Measurements from ENCODE around the gene TNFAIP2. TPM values are rescaled to one million over a fixed set of nuclear protein-coding genes. Genes with fewer than 3 reads are reported as not detected.

Gene TNFAIP2
- total RNA-seq, 1 donor from 2014 or later = 21.5 TPM

DNA sequence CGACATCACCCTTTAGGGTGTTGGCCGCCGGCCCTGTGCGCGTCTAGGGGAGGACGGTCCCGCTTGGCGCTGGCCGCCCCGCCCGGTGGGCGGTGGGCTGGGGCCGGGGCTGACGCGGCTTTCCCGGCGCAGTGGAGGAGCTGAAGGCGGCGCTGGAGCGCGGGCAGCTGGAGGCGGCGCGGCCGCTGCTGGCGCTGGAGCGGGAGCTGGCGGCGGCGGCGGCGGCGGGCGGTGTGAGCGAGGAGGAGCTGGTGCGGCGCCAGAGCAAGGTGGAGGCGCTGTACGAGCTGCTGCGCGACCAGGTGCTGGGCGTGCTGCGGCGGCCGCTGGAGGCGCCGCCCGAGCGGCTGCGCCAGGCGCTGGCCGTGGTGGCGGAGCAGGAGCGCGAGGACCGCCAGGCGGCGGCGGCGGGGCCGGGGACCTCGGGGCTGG, 3.6 kb downstream of the TNFAIP2 start:
- DNase-seq (ENCODE audit: extremely low spot score, unreplicated experiment) = no peak
- Mint-ChIP-seq H3K27me3 (peaks cover 16% of the 10 kb centered on the region), H3K36me3 (no peaks in the 10 kb centered on the region), H3K4me3 (peak overlapping the region; percentile 80), H3K27ac (no peak overlapping the region), H3K4me1 (ENCODE audit: unreplicated experiment) (peaks cover 31% of the 10 kb centered on the region), H3K9me3 (no peaks in the 10 kb centered on the region)
- TF ChIP-seq, protein P1, sequence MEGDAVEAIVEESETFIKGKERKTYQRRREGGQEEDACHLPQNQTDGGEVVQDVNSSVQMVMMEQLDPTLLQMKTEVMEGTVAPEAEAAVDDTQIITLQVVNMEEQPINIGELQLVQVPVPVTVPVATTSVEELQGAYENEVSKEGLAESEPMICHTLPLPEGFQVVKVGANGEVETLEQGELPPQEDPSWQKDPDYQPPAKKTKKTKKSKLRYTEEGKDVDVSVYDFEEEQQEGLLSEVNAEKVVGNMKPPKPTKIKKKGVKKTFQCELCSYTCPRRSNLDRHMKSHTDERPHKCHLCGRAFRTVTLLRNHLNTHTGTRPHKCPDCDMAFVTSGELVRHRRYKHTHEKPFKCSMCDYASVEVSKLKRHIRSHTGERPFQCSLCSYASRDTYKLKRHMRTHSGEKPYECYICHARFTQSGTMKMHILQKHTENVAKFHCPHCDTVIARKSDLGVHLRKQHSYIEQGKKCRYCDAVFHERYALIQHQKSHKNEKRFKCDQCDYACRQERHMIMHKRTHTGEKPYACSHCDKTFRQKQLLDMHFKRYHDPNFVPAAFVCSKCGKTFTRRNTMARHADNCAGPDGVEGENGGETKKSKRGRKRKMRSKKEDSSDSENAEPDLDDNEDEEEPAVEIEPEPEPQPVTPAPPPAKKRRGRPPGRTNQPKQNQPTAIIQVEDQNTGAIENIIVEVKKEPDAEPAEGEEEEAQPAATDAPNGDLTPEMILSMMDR (conservative IDR thresholded peaks at IDR 0.05) = peak; percentile 57

DNA sequence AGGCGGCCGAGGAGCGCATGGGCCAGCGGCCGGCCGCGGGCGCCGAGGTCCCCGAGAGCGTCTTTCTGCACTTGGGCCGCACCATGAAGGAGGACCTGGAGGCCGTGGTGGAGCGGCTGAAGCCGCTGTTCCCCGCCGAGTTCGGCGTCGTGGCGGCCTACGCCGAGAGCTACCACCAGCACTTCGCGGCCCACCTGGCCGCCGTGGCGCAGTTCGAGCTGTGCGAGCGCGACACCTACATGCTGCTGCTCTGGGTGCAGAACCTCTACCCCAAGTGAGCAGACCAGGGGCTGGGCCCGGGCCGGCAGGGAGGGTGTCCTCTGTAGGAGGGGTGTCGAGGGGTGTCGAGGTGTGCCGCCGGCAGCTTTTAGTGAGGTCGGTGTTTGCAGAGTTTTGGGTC, 4.1 kb downstream of the TNFAIP2 start:
- Mint-ChIP-seq H3K36me3 (no peaks in the 10 kb centered on the region), H3K4me1 (ENCODE audit: unreplicated experiment) (peaks cover 27% of the 10 kb centered on the region), H3K4me3 (no peak overlapping the region), H3K27me3 (peaks cover 13% of the 10 kb centered on the region), H3K9me3 (no peaks in the 10 kb centered on the region), H3K27ac (no peak overlapping the region)
- no peak for DNase-seq (ENCODE audit: extremely low spot score, unreplicated experiment)
- TF ChIP-seq, protein P1 (conservative IDR thresholded peaks at IDR 0.05) = no peak

DNA sequence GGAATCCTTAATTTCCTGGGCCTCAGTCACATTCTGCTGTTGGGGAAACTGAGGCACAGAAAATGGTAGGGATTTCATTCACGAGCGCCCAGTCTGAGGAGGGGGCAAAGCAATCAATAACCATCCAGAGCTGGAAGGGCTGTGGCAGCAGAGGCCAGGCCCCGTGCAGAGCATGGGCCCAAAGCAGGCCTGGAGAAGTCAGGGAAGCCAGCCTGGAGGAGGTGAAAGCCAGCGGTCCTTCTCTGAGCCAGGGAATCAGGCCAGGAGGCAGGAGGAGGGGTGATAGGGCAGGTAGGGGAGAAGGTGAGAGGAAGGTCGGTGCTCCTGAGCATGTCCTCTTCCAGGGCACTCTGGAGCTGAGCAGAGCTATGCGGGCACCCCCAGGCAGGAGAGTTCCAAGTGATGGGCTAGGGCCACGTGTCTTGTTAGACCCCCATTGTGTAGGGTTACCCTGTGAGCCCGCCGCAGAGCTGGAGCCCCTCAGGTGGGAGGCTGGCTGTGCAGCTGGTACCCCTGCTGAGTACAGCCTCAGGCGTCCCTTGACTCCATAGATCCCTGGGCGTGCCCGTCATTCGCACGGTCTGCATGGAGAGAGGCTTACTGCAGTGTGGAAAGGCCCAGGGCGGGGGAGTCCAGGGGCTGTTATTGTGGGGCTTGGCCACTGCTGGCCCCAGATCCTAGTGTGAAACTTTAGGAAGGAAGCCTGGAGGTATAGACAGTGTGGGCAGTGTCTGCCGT, 4.8 kb downstream of the TNFAIP2 start:
- Mint-ChIP-seq H3K36me3 (no peaks in the 10 kb centered on the region), H3K27ac (peak overlapping the region; percentile 61), H3K4me3 (peak overlapping the region; percentile 58), H3K27me3 (peaks cover 13% of the 10 kb centered on the region), H3K4me1 (ENCODE audit: unreplicated experiment) (peaks cover 27% of the 10 kb centered on the region), H3K9me3 (no peaks in the 10 kb centered on the region)
- TF ChIP-seq, protein P1 (conservative IDR thresholded peaks at IDR 0.05) = no peak
- DNase-seq (ENCODE audit: extremely low spot score, unreplicated experiment) = no peak

DNA sequence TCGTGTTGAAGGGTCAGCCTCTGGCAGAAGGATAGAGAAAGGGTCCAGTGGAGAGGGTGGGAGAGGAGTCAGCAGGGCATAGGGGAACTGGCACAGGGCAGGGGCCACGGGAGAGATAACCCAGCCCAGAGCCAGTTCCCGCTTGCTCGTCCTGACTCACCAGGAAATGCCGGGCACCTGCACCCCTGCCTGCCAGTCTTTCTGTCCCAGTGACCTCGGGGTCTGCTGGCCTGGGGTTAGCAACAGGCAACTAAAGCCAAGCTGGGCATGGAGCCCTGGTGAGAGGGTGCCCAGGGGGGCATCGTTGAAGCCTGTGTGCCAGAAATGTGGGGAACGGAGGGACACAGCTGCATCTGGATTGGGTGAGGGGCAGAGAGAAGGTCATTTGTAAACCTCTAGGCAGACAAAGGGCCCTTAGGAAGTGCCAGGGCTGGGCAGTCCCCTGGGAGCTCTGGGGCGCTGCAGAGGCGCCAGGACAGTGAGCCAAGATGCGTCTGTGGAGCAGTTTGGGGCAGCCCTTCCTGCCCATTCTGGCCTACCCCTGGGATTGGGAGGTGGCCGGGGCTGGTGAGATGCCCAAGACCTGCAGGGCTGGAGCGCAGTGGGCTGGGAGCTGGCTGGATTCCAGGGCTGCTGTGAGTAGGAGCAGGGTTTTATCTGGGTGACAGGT, 5.5 kb downstream of the TNFAIP2 start:
- Mint-ChIP-seq H3K4me1 (ENCODE audit: unreplicated experiment) (peaks cover 27% of the 10 kb centered on the region), H3K4me3 (peak overlapping the region; percentile 58), H3K36me3 (no peaks in the 10 kb centered on the region), H3K27ac (peak overlapping the region; percentile 70), H3K9me3 (no peaks in the 10 kb centered on the region), H3K27me3 (peaks cover 13% of the 10 kb centered on the region)
- DNase-seq (ENCODE audit: extremely low spot score, unreplicated experiment) = no peak
- TF ChIP-seq, protein P1 (conservative IDR thresholded peaks at IDR 0.05) = no peak

DNA sequence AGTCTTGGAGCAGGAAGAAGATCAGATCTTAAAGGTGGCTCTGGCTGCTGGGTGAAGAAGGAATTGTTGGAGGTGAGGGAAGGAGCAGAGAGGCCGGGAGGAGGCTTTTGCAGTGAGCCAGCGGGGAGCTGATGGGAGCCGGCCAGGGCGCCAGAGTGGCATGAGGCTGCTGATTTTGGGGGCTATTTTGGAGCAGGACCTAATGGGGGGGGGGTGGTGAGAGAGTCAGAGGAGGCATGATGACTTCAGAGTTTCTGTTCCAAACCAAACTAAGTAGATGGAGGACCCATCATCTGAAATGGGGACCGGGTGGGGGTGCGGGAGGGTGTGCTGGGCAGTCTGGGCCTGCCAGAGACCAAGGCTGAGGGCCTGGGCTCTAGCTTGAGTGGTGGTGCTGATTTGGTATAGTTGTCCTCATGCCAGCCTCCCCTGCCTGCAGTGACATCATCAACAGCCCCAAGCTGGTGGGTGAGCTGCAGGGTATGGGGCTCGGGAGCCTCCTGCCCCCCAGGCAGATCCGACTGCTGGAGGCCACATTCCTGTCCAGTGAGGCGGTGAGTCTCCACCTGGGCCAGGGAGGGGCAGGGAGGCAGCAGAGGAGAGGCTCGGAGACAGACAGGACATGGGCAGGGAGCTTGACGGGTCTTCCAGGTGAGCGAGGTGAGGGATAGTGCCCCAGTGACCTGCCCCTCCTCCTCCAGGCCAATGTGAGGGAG, 6.2 kb downstream of the TNFAIP2 start:
- H3K9me3 Mint-ChIP-seq = no peaks in the 10 kb centered on the region
- peak overlapping the region; percentile 70 for H3K27ac Mint-ChIP-seq
- peaks cover 9% of the 10 kb centered on the region for H3K27me3 Mint-ChIP-seq
- no peak for DNase-seq (ENCODE audit: extremely low spot score, unreplicated experiment)
- H3K4me3 Mint-ChIP-seq = peak overlapping the region; percentile 44
- H3K36me3 Mint-ChIP-seq = peaks cover under 1% of the 10 kb centered on the region
- TF ChIP-seq, protein P1 (conservative IDR thresholded peaks at IDR 0.05) = no peak
- peaks cover 27% of the 10 kb centered on the region for H3K4me1 Mint-ChIP-seq (ENCODE audit: unreplicated experiment)
